Measurements from ENCODE around the gene CCL28.
A peak's percentile ranks its signal among the peaks of the same experiment; 100 is the strongest.
"Not testable (repeated sequence)": the region's sequence is repeated elsewhere in the genome, so short reads cannot be mapped to it uniquely, and the experiment has no call there.

CCL28 gene

GRCh38 chr5:43409809-43410271 lies 2.4 kb downstream of the CCL28 start:
- no peak for DNase-seq

GRCh38 chr5:43402524-43403066 lies 9.6 kb downstream of the CCL28 start:
- not testable (repeated sequence) for DNase-seq

- DNase-seq: no peak
These were observed 10.4 kb downstream of the CCL28 start for GRCh38 chr5:43401827-43402226.

- DNase-seq: no peak
These were observed 12.1 kb downstream of the CCL28 start for GRCh38 chr5:43400082-43400481.

- DNase-seq: peak; percentile 58
These were observed 15.4 kb downstream of the CCL28 start for GRCh38 chr5:43396762-43397304.

GRCh38 chr5:43390471-43390870 lies 21.7 kb downstream of the CCL28 start:
- DNase-seq: no peak

- DNase-seq: peak; percentile 55
These were observed 22.4 kb downstream of the CCL28 start for GRCh38 chr5:43389679-43390329.

GRCh38 chr5:43386960-43387362 lies 25.2 kb downstream of the CCL28 start:
- DNase-seq: no peak

- DNase-seq: no peak
These were observed 35.6 kb downstream of the CCL28 start for GRCh38 chr5:43376496-43377140.

GRCh38 chr5:43371821-43372220 lies 40.4 kb downstream of the CCL28 start:
- DNase-seq: no peak

GRCh38 chr5:43370352-43370751 lies 41.8 kb downstream of the CCL28 start:
- DNase-seq: no peak

GRCh38 chr5:43369651-43370050 lies 42.5 kb downstream of the CCL28 start:
- DNase-seq: no peak

- no peak for DNase-seq
These were observed 44.1 kb downstream of the CCL28 start for GRCh38 chr5:43367909-43368669.

GRCh38 chr5:43367453-43367852 lies 44.7 kb downstream of the CCL28 start:
- no peak for DNase-seq

GRCh38 chr5:43366680-43367246 lies 45.4 kb downstream of the CCL28 start:
- not testable (repeated sequence) for DNase-seq

GRCh38 chr5:43365155-43365554 lies 47.0 kb downstream of the CCL28 start:
- DNase-seq: not testable (repeated sequence)

- no peak for DNase-seq
These were observed 48.6 kb downstream of the CCL28 start for GRCh38 chr5:43363445-43364152.

- no peak for DNase-seq
These were observed 49.3 kb downstream of the CCL28 start for GRCh38 chr5:43362725-43363435.

GRCh38 chr5:43358726-43359125 lies 53.5 kb downstream of the CCL28 start:
- DNase-seq: no peak

GRCh38 chr5:43358301-43358700 lies 53.9 kb downstream of the CCL28 start:
- DNase-seq: no peak

GRCh38 chr5:43357878-43358281 lies 54.3 kb downstream of the CCL28 start:
- DNase-seq: no peak

- DNase-seq: no peak
These were observed 55.1 kb downstream of the CCL28 start for GRCh38 chr5:43357067-43357466.

Measured in NCI-H2171 (cell line).